HG02973 (cell line): ENCODE results near the gene CPNE8.
A peak's percentile ranks its signal among the peaks of the same experiment; 100 is the strongest.

Experiments
- ATAC-seq: cut with Tn5 transposase; IDR thresholded peaks from one replicate; pipeline ENCODE4 v1.9.1; 2021; ENCODE audit warnings: moderate library complexity; ENCODE audit not compliant: unreplicated experiment

The CPNE8 gene

DNA sequence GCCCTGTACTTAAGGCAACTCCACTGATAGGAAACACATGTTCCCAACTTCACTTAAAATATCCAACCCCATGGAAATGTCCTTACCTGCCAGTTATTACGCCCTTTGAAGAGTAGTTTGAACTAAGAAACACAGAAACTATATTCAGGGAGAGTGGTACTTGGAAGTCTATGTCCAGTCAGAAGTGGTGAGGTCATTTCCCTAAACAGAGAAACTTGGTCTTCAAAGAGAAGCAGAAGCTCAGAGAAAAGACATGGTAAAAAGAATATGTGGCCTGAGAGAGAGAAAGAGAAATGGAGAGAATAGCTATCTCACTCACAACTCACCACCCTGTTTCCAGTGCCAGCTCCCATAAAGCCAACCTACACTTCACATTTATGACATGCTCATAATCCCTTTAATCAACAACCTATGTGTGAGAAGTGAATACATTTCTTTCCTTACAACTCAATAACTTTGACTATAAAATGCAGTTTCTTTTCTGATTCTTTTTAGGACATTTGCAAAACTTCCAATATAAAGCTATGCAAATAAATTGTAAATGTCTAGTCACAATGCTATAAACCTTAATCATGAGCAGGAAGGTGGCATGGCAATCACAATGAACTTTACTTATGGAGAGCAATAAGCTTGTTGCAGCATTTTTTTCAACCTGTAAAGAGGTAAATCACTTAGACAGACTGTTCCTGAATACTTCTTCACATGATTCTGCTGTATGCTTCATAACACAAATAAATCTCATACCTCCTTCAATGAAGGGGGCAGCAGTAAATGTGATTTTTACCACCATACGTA is 67.1 kb downstream of the CPNE8 start:
- ATAC-seq: no peak

DNA sequence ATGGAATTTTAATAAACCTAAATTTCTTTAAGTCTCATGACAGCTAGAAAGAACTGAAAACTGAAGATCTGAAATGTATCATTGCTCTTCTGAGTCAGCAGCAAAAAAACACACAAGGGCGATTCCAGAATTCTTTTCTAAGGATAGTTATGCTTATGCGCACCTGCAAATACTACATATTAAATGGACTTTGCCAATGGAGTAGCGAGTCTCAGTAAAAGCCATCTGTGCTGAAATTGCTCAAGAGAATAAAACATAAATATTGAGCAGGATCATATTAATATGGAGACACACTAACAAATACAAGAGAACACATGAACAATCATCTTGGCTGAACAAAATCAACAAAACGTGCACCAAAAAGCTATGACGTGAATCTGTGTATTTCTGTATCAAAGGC is 73.7 kb downstream of the CPNE8 start:
- no peak for ATAC-seq

DNA sequence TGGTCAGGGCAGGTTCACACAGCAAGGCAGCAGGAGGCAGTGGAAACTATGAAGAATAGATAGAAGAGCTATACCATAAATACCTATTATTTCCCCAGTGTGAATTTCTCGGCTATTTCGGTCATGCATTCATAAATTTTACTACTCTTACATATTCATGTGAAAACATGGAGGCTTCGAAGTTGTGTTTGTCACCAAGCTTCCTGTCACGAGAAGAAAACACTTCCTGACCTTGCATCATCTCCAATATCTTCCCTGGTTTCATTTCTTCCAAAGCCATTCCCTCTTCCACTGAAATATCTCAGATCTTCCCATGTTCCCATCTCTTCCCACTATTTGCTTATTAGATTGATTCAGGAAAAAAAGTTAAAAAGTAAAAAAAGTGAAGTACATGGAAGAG is 80.4 kb downstream of the CPNE8 start:
- no peak for ATAC-seq

DNA sequence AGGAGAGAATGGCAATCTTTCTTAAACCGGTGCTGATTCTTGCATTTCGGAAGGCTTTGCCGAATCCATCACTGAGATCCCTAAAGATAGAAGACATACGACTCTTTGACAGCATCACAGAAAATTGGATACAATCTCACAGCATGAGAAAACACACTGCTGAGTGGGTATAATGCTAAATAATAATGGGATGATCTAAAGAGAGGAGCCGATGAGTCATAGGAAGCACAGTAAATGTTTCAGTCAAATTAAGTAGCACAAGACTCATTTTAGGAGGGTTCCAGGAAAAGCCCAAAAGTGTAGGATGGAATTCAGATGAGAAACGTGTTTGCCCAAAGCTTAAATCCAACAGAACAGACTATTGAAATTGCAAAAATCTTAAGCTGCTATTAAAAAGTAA is 81.7 kb downstream of the CPNE8 start:
- ATAC-seq: no peak

DNA sequence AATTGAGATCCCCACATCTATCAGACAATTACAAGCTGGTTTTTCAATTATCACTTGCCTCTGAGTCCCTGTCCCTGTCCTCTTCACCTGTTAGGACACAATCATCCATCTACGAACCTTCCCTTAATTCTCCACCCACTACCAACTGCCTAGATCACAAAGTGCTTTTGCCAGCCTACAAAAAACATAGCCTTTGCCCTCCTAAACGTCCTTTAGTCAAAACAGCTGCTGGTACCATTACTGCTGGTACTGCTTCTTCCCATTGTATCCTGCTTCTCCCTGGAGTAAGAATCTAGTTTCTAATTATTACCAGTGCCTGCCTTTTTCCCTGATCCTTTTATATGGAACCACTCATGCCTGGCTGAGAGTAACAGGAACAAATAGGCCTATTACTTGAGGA is 82.1 kb downstream of the CPNE8 start:
- ATAC-seq: no peak

DNA sequence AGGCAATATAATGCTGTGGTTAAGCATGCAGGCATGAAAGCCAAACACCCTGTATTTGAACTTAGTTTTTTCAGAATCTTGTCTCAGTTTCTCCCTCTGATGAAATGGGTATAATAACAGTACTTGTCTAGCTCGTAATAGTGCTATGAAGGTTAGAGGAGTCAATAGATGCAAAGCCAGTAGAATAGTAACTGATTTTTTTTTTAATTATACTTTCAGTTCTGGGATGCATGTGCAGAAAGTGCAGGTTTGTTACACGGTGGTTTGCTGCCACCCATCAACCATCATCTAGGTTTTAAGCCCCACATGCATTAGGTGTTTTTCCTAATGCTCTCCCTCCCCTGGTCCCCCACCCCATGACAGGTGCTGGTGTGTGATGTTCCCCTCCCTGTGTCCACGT is 87.4 kb downstream of the CPNE8 start:
- ATAC-seq: no peak

DNA sequence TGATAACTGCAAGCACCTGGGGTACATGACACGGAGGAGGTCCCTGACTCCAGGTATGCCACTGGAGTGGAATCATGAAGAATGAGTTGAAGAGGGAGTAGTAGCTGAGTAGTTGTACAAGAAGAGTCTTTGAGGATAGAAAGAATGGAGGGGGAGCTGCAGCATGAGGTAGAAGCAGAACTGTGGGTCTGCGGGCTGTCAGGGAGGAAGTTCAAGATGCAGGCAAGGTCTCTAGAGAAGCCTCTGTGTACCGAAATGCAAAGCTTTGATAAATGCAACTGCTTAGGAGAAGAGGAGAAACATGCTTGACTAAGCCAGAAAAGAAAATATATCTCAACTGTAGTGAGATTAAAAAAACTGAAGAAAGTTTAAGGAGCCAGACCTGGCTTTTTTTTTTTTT is 91.5 kb downstream of the CPNE8 start:
- no peak for ATAC-seq

DNA sequence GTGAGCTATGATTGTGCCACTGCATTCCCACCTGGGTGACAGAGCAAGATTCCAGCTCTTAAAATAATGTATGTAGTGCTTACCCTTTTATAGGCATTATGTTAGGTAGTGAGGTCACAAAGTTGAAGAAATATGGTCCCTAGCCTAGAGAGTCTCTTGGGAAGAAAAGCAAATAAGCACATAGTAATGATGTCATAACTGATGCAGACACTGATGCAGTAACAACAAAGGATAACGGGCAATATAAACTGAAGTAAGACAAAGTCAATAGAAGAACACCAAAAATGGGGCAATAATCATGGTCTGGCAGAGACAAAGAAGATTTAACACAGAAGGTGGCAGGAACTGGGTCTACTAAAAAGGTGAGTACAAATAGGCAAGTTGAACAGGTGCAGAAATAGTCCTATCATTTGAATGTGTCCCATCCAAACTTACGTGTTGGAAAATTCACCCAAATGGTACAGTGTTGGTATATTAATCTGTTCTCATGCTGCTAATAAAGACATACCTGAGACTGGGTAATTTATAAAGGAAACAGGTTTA is 93.5 kb downstream of the CPNE8 start:
- no peak for ATAC-seq

DNA sequence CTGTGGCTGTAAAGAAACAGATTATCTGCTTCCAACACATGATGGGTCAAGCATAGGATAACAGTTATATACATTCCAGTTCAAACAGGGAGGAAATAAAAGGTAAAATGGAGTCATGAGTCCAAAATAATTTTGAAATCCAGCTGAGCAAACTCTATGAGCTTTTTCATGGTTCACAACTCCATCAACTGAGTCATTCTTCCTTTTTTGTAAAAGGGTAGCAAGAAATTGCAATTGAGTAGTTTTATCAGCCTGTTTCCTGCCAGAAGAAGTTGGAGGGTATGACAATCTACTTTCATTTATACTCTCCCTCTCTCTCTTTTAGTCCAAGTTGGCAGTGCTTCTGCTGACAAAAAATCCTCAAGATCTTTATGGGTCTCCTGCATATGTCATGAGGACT is 95.6 kb downstream of the CPNE8 start:
- ATAC-seq: no peak

DNA sequence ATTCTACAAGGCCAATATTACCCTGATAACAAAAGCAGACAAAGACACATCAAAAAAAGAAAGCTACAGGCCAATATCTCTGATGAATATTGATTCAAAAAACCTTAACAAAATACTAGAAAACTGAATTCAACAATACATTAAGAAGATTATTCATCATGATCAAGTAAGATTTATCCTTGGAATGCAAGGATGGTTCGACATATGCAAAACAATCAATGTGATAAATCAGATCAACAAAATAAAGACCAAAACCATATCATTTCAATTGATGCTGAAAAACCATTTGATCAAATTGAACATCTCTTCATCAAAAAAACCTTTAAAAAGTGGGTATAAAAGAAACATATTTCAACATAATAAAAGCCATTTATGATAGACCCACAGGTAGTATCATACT is 117.3 kb downstream of the CPNE8 start:
- ATAC-seq: no peak

DNA sequence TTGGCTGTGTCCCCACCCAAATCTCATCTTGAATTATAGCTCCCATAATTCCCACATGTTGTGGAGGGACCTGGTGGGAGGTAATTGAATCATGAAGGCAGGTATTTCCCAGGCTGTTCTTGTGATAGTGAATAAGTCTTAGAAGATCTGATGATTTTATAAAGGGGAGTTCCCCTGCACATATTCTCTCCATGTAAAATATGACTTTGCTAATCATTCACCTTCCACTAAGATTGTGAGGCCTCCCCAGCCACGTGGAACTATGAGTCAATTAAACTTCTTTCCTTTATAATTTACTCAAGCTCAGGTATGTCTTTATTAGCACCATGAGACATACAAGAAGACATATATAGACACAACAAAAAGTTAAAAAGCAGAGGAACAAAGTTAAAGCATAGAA is 120.0 kb downstream of the CPNE8 start:
- ATAC-seq: no peak

DNA sequence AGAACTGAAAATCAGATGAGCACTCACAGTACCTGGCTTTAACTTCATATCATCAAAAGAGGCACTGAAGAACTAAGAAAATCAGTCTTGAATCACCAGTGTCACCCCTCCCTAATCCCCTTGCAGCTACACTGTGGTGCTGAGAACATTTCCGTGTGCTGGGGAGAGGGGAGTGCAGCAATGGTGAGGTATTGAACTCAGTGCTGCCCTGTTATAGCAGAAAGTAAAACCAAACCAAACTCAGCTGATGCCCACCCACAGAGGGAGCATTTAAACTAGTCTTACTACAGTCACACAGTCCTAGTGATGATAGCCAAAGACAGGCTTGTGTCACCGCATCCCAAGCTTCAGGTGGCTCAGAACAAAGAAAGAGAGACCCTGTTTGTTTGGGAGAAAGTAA is 122.1 kb downstream of the CPNE8 start:
- no peak for ATAC-seq

DNA sequence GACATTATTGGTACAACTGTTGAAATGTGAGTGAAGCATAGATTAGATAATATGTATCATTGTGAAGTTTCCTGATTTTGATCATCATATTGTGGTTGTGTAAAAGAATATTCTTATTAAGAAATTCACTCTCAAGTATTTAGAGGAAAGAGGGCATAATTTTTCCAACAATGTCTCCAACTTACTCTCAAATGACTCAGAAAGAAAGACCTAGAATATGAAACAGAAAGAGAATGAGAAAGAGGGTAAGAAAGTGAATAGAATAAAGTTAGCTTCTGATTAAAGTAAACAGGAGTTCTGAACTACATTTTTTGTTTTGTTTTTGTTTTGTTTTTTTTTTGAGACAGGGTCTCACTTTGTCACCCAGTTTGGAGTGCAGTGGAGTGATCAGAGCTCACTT is 123.0 kb downstream of the CPNE8 start:
- ATAC-seq: no peak

DNA sequence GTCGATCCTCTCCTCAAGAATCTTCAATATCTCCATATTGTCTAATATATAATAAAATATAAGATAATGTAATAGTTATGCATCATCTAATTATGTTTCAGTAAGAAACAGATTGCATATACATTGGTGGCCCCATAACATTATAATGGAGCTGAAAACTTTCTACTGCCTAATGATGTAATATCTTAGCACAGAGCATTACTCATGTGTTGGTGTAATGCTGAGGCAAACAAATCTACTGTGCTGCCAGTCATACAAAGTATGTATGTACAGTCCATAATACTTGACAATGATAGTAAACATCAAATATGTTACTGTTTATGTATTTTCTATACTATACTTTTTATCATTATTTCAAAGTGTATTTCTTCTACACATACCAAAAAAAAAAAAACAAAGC is 128.7 kb downstream of the CPNE8 start:
- ATAC-seq: no peak

DNA sequence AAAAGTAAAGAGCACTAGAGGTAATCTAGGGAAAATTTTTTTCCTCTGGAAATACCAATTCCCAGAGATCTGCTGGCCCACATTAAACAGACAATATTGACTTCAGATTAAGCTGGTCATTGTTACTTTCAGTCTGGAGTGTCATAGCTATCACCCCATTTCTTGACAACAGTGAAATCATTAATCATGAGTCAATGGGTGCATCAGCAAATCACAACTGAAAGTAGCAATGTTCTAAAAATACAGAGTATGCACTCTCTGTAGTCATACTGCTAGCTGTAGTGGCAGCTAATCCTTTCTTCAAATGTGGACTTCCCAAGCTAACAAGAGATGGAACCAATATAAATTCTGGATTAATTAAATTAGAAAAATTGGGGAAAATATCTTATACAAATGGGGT is 129.9 kb downstream of the CPNE8 start:
- ATAC-seq: peak; percentile 95

DNA sequence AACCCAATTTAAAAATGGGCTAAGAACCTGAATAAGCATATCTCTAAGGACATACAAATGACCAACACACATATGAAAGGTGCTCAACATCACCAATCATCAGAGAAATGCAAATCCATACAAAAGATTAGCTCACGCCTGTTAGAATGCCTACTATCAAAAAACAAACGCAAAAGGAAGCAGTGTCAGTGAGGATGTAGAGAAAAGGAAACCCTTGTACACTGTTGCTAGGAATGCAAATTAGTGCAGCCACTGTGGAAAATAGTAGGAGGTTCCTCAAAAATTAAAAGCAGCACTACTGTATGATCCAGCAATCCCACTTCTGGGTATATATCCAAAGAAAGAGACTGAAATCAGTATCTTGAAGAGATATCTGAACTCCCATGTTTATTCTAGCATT is 133.0 kb downstream of the CPNE8 start:
- ATAC-seq: no peak

DNA sequence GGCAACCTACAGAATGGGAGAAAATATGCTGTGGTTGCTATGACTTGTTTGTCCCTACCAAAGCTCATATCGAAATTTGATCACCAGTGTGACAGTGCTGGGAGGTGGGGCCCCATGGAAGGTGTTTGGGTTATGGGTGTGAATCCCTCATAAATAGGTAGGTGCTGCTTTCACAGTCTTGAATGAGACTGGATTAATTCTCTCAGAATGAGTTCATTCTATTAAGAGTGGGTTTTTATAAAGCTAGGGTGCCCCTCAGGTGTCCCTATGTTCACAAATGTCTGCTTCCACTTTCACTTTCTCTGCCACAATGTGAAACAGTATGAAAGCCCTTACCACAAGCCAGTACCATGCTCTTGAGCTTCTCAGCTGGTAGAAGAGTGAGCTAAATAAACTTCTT is 133.5 kb downstream of the CPNE8 start:
- ATAC-seq: peak; percentile 64

DNA sequence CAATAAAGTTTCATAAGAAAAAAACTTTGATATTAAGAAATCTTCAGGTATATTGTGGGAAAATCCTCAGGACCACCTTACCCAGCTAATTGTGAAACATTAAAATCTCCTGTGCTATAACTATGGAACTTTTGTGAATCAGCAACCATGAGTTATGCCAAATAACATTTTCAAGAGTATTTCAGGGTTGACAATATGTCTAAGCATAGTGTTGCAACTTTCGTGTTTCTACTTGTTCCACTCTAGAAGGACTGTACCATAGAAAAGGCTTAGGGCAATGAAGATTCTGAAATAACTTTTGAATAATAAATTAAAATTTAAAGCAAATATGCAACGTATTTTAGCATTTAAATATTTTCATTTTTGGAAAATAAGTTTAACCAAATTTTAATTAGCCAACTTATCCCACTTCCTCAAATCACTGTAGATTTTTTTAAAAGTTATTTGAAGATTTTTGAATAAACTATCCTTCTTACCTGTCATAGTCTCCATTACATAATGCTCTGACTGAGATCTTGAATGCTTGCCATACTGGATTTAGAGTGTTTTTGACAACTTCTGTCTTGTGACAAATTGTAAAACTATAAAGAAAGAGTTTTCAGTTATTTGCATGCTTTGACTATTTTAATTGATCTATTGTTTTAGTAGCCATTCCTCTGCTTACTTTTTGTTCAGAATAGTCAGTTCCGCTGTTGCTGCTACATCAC is 143.6 kb downstream of the CPNE8 start:
- no peak for ATAC-seq

DNA sequence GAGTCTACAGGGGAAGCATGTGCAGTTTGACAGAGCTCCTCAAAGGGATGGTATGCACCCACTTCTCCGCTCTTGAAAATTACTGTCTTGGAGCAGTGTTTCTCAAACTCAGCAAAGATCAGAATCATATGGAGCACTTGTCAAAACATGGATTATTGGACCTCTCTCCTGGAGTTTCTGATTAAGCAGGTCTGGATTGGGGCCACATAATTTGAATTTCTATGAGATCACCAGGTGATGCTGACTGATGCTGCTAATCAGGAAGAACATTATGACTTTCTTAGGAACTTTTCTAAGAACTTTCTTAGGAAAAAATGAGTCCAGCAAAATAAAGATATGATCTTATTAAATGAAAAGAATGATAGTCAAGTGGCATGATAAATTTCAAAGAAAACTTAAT is 144.3 kb downstream of the CPNE8 start:
- ATAC-seq: no peak

DNA sequence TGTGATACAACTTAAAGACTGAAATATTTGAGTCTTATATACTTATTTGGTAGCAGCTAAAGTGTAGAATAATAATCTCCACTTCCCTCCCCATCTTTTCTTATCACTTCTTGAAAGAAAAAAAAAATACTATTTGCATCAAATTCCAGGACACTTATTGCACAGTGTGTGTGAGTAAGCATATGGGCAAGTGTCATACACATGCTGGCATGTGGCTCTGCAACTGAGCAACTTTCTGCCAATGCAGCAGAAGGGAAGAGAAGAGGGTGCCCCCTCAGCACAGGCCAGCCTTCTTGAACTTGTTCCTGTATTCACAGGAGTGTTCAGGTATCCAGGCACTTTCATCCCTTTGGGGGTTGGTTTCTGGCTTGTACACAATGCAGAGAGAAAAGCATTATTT is 145.8 kb downstream of the CPNE8 start:
- ATAC-seq: no peak

DNA sequence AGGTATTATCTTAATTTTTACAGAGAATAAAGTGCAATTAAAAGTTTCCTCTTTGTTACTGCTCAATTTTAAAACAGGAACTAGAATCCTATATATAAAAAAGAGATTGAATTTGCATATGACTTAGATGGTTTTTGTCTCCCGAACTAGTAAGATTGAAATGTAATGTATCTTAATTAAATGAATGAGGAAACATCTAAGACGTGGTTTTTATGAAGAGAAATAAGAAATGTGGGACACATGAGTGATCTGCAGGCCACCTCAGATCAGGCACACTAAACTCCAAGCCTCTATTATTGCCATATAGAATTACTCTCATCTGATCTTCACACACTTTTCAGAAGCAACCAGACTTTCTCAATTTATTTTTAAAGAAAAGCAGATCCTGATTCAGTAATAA is 158.6 kb downstream of the CPNE8 start:
- ATAC-seq: no peak

DNA sequence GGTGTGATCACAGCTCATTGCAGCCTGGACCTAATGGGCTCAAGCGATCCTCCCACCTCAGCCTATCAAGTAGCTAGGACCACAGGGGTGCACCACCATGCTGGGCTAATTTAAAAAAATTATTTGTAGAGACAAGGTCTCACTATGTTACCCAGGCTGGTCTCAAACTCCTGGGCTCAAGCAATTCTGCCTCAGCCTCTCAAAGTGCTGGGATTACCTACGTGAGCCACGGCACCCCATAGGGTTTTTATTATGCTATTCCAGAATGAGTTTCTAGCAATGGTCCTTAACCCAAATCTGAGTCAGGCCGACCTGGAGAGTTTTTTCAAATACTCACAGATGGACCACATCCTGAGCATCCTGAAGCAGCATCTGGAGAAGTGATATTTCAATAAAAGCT is 159.8 kb downstream of the CPNE8 start:
- no peak for ATAC-seq
